ENCODE measurements around the gene TPCN2. TPM values are rescaled to one million over a fixed set of nuclear protein-coding genes. Genes with fewer than 3 reads are reported as not detected.

Gene TPCN2
- polyA plus RNA-seq, 3 donors: 29.3 to 52.8 (median 31.5) TPM

DNA sequence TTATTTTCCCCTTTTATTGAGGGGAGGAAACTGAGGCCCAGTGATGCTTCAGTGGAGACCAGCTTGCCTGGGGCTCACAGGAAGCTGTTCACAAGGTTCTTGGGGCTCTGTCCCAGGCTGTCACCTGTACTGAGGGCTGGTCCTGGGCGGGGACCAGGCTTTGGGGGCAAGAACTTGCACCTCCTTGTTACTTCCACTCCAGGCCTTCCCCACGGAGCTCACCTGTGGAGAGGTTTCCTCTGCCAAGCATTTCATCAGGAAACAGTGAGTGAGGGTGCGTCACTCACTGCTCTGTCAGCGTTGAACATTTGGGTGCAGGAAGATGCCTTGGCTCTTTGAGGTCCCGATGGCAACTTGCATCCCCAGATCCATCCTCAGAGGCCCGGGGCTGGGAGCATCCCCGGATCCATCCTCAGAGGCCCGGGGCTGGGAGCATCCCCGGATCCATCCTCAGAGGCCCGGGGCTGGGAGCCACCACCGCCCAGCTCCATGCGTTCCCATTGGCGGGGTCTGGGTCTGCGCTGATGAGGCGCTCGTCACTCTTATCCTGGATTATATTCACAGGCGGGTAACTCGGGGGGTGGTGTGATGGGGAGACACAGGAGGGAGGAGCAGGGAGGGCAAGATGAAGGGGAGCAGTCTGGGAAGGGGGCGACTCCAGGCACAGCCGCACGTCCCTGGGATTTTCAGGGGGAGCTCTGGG lies 105.6 kb downstream of the TPCN2 start:
- Histone ChIP-seq H3K4me1 (ENCODE audit: control insufficient read depth in 1 of 2, insufficient read depth in 2 of 2, low read length in 2 of 2) (no peaks in the 10 kb centered on the region), H4K20me1 (ENCODE audit: insufficient read depth, low read length) (no peaks in the 10 kb centered on the region), H3K9ac (ENCODE audit: insufficient read depth, low read length, poor library complexity, severe bottlenecking) (no peak overlapping the region), H3K36me3 (replicated peaks in 1 of 2; ENCODE audit: control insufficient read depth in 1 of 2, insufficient read depth in 2 of 2, low read length in 2 of 2) (no peaks in the 10 kb centered on the region), H2AFZ (ENCODE audit: insufficient read depth, low read depth, low read length, poor library complexity, severe bottlenecking) (no peak overlapping the region), H3K27me3 (ENCODE audit: control insufficient read depth in 2 of 2, insufficient read depth in 2 of 2, low read length in 2 of 2) (peaks cover 0 to 12% of the 10 kb centered on the region in 2 donors), H3K27ac (ENCODE audit: low read depth in 1 of 2, low read length in 2 of 2) (no peak overlapping the region), H3K9me3 (replicated peaks in 1 of 2; ENCODE audit: control insufficient read depth in 1 of 2, insufficient read depth in 1 of 2, low read length in 2 of 2) (peaks cover 0 to 4% of the 10 kb centered on the region in 2 donors), H3K4me2 (replicated peaks; ENCODE audit: extremely low read depth, low read length, poor library complexity, severe bottlenecking) (no peak overlapping the region), H3K79me2 (ENCODE audit: insufficient read depth, low read length) (no peaks in the 10 kb centered on the region), H3K4me3 (replicated peaks in 1 of 3; ENCODE audit: low read depth in 2 of 3, low read length in 3 of 3) (no peak overlapping the region)
- TF ChIP-seq CTCF (IDR thresholded peaks at IDR 0.05): no peak
- H3K4me3 Mint-ChIP-seq: no peak overlapping the region
- H3K9me3 Mint-ChIP-seq: peaks cover 0 to 5% (median under 1%) of the 10 kb centered on the region in 7 donors
- H3K27ac Mint-ChIP-seq: no peak overlapping the region
- intact Hi-C loops (cut with micrococcal nuclease): no loop called here
- no peaks in the 10 kb centered on the region for H3K4me1 Mint-ChIP-seq
- H3K27me3 Mint-ChIP-seq (ENCODE audit: low read depth in 3 of 3): peaks cover 10 to 32% (median 15%) of the 10 kb centered on the region in 3 donors
- 93% methylated on average over 13 of the region's 21 CpGs for WGBS (ENCODE audit: insufficient coverage)
- DNase-seq: no peak
- no peaks in the 10 kb centered on the region for H3K36me3 Mint-ChIP-seq

DNA sequence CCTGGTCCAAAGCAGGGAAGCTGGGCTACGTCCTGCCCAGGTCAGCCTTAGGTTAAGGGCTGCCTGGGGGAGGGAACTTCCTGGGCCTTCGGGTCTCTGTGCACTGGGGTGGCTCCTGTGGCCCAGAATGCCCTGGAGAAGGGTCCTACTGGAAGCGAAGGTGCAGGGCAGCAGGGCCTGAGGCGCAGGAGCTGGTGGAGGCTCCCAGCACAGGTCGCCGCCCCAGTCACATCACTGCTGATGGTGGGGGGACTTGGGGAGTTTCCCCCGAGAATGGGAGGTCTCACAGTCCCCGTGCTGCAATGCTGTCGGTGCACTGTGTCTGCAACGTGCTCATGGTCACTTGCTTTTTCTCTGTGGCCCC lies 106.2 kb downstream of the TPCN2 start:
- H3K79me2 ChIP-seq (ENCODE audit: insufficient read depth, low read length): no peaks in the 10 kb centered on the region
- no peaks in the 10 kb centered on the region for H4K20me1 ChIP-seq (ENCODE audit: insufficient read depth, low read length)
- WGBS (ENCODE audit: insufficient coverage): 94% methylated on average over 9 of the region's 10 CpGs
- no peaks in the 10 kb centered on the region for H3K9me3 ChIP-seq (replicated peaks in 1 of 2; ENCODE audit: control insufficient read depth in 1 of 2, insufficient read depth in 1 of 2, low read length in 2 of 2)
- H2AFZ ChIP-seq (ENCODE audit: insufficient read depth, low read depth, low read length, poor library complexity, severe bottlenecking): no peak overlapping the region
- H3K27me3 ChIP-seq (ENCODE audit: control insufficient read depth in 2 of 2, insufficient read depth in 2 of 2, low read length in 2 of 2): peaks cover 0 to 12% of the 10 kb centered on the region in 2 donors
- intact Hi-C loops (cut with micrococcal nuclease): no loop called here
- Mint-ChIP-seq H3K9me3 (peaks cover 0 to 3% (median 0%) of the 10 kb centered on the region in 7 donors), H3K4me3 (no peak overlapping the region), H3K36me3 (no peaks in the 10 kb centered on the region), H3K4me1 (no peaks in the 10 kb centered on the region), H3K27me3 (ENCODE audit: low read depth in 3 of 3) (peaks cover 10 to 32% (median 18%) of the 10 kb centered on the region in 3 donors), H3K27ac (no peak overlapping the region)
- TF ChIP-seq CTCF (IDR thresholded peaks at IDR 0.05): no peak
- no peak overlapping the region for H3K4me2 ChIP-seq (replicated peaks; ENCODE audit: extremely low read depth, low read length, poor library complexity, severe bottlenecking)
- no peaks in the 10 kb centered on the region for H3K36me3 ChIP-seq (replicated peaks in 1 of 2; ENCODE audit: control insufficient read depth in 1 of 2, insufficient read depth in 2 of 2, low read length in 2 of 2)
- no peak overlapping the region for H3K27ac ChIP-seq (ENCODE audit: low read depth in 1 of 2, low read length in 2 of 2)
- no peak overlapping the region for H3K4me3 ChIP-seq (replicated peaks in 1 of 3; ENCODE audit: low read depth in 2 of 3, low read length in 3 of 3)
- no peak overlapping the region for H3K9ac ChIP-seq (ENCODE audit: insufficient read depth, low read length, poor library complexity, severe bottlenecking)
- DNase-seq: no peak
- H3K4me1 ChIP-seq (ENCODE audit: control insufficient read depth in 1 of 2, insufficient read depth in 2 of 2, low read length in 2 of 2): no peaks in the 10 kb centered on the region
